NCI-H1417 treated with DMSO at 0.1 percent for 48 hours (cell line): Measurements from ENCODE around the gene UNCX.

Experiments used
- DNase-seq: peaks from one replicate; lab custom pipeline; 2025; lab: John Stamatoyannopoulos, UW

Gene UNCX

GRCh38 chr7:1232103-1232466 lies 587 bp upstream of the UNCX start:
- DNase-seq, result no peak

- no peak for DNase-seq
Observed at GRCh38 chr7:1233333-1234048, 819 bp downstream of the UNCX start.

GRCh38 chr7:1234049-1234880 lies 1.6 kb downstream of the UNCX start:
- no peak for DNase-seq

GRCh38 chr7:1234881-1235500 lies 2.3 kb downstream of the UNCX start:
- no peak for DNase-seq

- no peak for DNase-seq
Observed at GRCh38 chr7:1235501-1236131, 2.9 kb downstream of the UNCX start.

GRCh38 chr7:1236132-1236661 lies 3.5 kb downstream of the UNCX start:
- DNase-seq, result no peak

GRCh38 chr7:1236831-1237701 lies 4.4 kb downstream of the UNCX start:
- no peak for DNase-seq

GRCh38 chr7:1237704-1238255 lies 5.1 kb downstream of the UNCX start:
- no peak for DNase-seq

- no peak for DNase-seq
Observed at GRCh38 chr7:1238450-1238882, 5.8 kb downstream of the UNCX start.

GRCh38 chr7:1238931-1239802 lies 6.5 kb downstream of the UNCX start:
- DNase-seq, result no peak

GRCh38 chr7:1239803-1240516 lies 7.3 kb downstream of the UNCX start:
- no peak for DNase-seq

GRCh38 chr7:1240517-1241257 lies 8.0 kb downstream of the UNCX start:
- no peak for DNase-seq

- no peak for DNase-seq
Observed at GRCh38 chr7:1241258-1241602, 8.6 kb downstream of the UNCX start.

GRCh38 chr7:1241603-1242255 lies 9.1 kb downstream of the UNCX start:
- DNase-seq, result no peak

GRCh38 chr7:1242256-1242605 lies 9.6 kb downstream of the UNCX start:
- no peak for DNase-seq

- DNase-seq, result no peak
Observed at GRCh38 chr7:1242606-1243289, 10.1 kb downstream of the UNCX start.

GRCh38 chr7:1243290-1243963 lies 10.8 kb downstream of the UNCX start:
- no peak for DNase-seq
